ENCODE results near the gene ADAM8.

The ADAM8 gene

DNA sequence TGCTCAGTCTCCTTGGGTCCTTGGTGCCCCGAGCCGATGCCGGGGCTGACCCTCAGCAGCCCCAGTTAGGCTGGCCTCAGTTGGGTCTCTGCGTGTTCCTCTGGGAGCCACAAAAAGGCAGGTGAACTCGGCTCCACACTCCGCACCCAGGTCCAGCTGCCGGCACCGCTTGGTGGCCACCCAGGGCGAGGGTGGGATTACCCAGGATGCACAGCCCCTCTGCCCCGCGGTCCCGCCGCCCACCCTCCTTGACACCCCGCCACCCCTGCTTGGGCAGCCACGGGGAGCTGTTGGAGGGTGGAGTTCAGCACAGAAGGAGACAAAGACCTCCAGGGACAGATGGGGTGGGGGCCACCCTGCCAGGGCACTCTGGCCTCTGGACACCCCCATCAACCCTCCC is 21.3 kb downstream of the ADAM8 start:
- DNase-seq (ENCODE audit: insufficient read length, low spot score) = no peak
- TF ChIP-seq PAX5 (IDR thresholded peaks at IDR 0.05; ENCODE audit: insufficient read depth, low read length, severe bottlenecking) (no peak), POU2F2 (IDR thresholded peaks at IDR 0.05; ENCODE audit: low read depth, low read length) (no peak), SPI1 (IDR thresholded peaks at IDR 0.05; ENCODE audit: low read depth, low read length) (no peak)
- FAIRE-seq = no peak

- FAIRE-seq = no peak
- TF ChIP-seq POLR2A (IDR thresholded peaks at IDR 0.05; ENCODE audit: low read depth, low read length) = no peak
- no peak for TF ChIP-seq TAF1 (IDR thresholded peaks at IDR 0.05; ENCODE audit: low read depth, low read length)
- no peak for TF ChIP-seq POU2F2 (IDR thresholded peaks at IDR 0.05; ENCODE audit: low read depth, low read length)
- TF ChIP-seq POLR2AphosphoS5 (IDR thresholded peaks at IDR 0.05; ENCODE audit: low read depth, low read length) = no peak
- no peak for TF ChIP-seq SPI1 (IDR thresholded peaks at IDR 0.05; ENCODE audit: low read depth, low read length)
- no peak for TF ChIP-seq PAX5 (IDR thresholded peaks at IDR 0.05; ENCODE audit: insufficient read depth, low read length, severe bottlenecking)
- DNase-seq (ENCODE audit: insufficient read length, low spot score) = no peak
These were observed 22.1 kb downstream of the ADAM8 start for GRCh38 chr10:133254421-133255120.

- TF ChIP-seq SPI1 (IDR thresholded peaks at IDR 0.05; ENCODE audit: low read depth, low read length) (no peak), PAX5 (IDR thresholded peaks at IDR 0.05; ENCODE audit: insufficient read depth, low read length, severe bottlenecking) (no peak), TAF1 (IDR thresholded peaks at IDR 0.05; ENCODE audit: low read depth, low read length) (no peak), POLR2A (IDR thresholded peaks at IDR 0.05; ENCODE audit: low read depth, low read length) (no peak), POLR2AphosphoS5 (IDR thresholded peaks at IDR 0.05; ENCODE audit: low read depth, low read length) (no peak), POU2F2 (IDR thresholded peaks at IDR 0.05; ENCODE audit: low read depth, low read length) (no peak)
- no peak for DNase-seq (ENCODE audit: insufficient read length, low spot score)
- no peak for FAIRE-seq
These were observed 23.2 kb downstream of the ADAM8 start for GRCh38 chr10:133253361-133253955.

GRCh38 chr10:133252223-133252552 is 24.5 kb downstream of the ADAM8 start:
- no peak for DNase-seq (ENCODE audit: insufficient read length, low spot score)
- FAIRE-seq = no peak
- TF ChIP-seq POU2F2 (IDR thresholded peaks at IDR 0.05; ENCODE audit: low read depth, low read length) (no peak), TAF1 (IDR thresholded peaks at IDR 0.05; ENCODE audit: low read depth, low read length) (no peak)

DNA sequence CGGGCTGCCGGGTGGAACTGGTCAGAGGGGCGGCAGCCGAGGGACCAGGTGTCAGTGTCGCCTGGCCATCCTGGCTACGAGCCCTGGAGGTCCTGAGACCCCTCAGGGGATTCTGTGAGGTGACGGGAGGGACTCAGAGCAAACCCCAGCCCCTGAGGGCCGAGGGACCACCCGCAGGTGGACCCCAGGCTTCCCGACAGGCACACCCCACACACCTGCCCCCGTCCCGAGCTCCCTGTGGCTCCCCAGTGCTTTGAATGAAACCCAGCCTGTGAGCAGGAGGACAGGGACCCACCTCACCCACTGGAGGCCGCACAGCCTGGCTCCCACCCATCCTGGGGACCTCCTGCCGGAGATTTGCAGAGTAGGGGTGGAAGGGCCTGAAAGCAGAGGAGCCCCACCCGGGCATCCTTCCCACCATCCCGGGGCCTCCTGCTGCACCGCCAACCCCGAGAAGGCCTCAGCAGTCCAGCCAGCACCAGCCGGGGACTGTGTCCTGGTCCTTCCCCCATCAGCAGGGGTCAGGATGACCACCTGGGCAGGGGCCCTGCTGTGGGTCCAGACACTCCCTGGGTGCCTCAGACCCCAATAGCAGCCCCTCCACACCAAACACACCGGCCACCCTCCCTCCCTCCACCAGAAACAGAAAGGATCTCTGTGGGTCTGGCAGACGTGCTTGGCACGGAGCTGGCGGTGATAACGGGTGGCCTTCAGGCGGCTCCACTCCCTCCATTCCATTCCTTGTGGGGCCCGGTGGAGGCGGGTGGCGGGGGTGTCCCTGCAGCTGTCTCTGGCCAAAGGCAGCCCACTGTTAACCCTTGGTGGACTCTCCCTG is 25.1 kb downstream of the ADAM8 start:
- DNase-seq (ENCODE audit: insufficient read length, low spot score) (no peak), FAIRE-seq (no peak)
- TF ChIP-seq TAF1 (IDR thresholded peaks at IDR 0.05; ENCODE audit: low read depth, low read length) (no peak), POLR2AphosphoS5 (IDR thresholded peaks at IDR 0.05; ENCODE audit: low read depth, low read length) (no peak), POU2F2 (IDR thresholded peaks at IDR 0.05; ENCODE audit: low read depth, low read length) (no peak), SPI1 (IDR thresholded peaks at IDR 0.05; ENCODE audit: low read depth, low read length) (no peak), PAX5 (IDR thresholded peaks at IDR 0.05; ENCODE audit: insufficient read depth, low read length, severe bottlenecking) (no peak), POLR2A (IDR thresholded peaks at IDR 0.05; ENCODE audit: low read depth, low read length) (no peak)

DNA sequence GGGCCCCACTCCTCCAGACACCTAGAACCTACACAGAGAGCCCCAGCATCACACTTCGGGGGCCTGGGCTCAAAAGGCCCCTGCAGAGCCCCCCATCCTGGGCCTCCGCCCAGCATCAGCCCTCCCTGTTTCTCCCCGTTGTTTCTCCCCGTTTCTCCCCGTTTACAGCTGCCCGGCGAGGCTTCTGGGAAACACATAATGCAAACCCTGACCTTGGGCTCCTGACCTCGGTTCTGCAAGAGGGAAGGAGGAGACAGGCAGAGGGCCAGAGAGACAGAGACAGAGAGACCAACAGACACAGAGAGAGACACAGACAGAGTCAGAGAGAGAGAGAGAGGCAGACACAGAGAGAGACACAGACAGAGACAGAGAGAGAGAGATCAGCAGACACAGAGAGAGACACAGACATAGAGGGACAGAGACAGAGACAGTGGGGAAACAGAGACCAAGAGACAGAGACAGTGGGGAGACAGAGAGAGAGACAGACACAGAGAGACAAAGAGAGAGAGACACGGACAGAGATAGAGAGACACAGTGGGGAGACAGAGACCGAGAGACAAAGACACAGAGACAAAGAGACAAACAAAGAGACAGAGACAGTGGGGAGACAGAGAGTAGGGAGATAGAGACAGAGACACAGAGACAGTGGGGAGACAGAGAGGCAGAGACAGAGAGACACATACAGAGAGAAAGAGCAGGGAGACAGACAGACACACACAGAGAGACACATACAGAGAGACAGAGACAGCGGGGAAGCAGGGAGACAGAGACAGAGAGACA is 26.5 kb downstream of the ADAM8 start:
- FAIRE-seq (no peak), DNase-seq (ENCODE audit: insufficient read length, low spot score) (no peak)
- TF ChIP-seq TAF1 (IDR thresholded peaks at IDR 0.05; ENCODE audit: low read depth, low read length) (no peak), SPI1 (IDR thresholded peaks at IDR 0.05; ENCODE audit: low read depth, low read length) (no peak), POLR2AphosphoS5 (IDR thresholded peaks at IDR 0.05; ENCODE audit: low read depth, low read length) (no peak), POU2F2 (IDR thresholded peaks at IDR 0.05; ENCODE audit: low read depth, low read length) (no peak), PAX5 (IDR thresholded peaks at IDR 0.05; ENCODE audit: insufficient read depth, low read length, severe bottlenecking) (no peak), POLR2A (IDR thresholded peaks at IDR 0.05; ENCODE audit: low read depth, low read length) (no peak)

- FAIRE-seq = no peak
- TF ChIP-seq SPI1 (IDR thresholded peaks at IDR 0.05; ENCODE audit: low read depth, low read length) = no peak
- TF ChIP-seq POU2F2 (IDR thresholded peaks at IDR 0.05; ENCODE audit: low read depth, low read length) = no peak
- TF ChIP-seq TAF1 (IDR thresholded peaks at IDR 0.05; ENCODE audit: low read depth, low read length) = no peak
- no peak for TF ChIP-seq POLR2A (IDR thresholded peaks at IDR 0.05; ENCODE audit: low read depth, low read length)
- TF ChIP-seq POLR2AphosphoS5 (IDR thresholded peaks at IDR 0.05; ENCODE audit: low read depth, low read length) = no peak
- TF ChIP-seq PAX5 (IDR thresholded peaks at IDR 0.05; ENCODE audit: insufficient read depth, low read length, severe bottlenecking) = no peak
- DNase-seq (ENCODE audit: insufficient read length, low spot score) = no peak
These were observed 27.4 kb downstream of the ADAM8 start for GRCh38 chr10:133249094-133249780.

GRCh38 chr10:133248334-133248715 is 28.3 kb downstream of the ADAM8 start:
- DNase-seq (ENCODE audit: insufficient read length, low spot score) (no peak), FAIRE-seq (no peak)
- TF ChIP-seq PAX5 (IDR thresholded peaks at IDR 0.05; ENCODE audit: insufficient read depth, low read length, severe bottlenecking) (no peak), POU2F2 (IDR thresholded peaks at IDR 0.05; ENCODE audit: low read depth, low read length) (no peak), SPI1 (IDR thresholded peaks at IDR 0.05; ENCODE audit: low read depth, low read length) (no peak), TAF1 (IDR thresholded peaks at IDR 0.05; ENCODE audit: low read depth, low read length) (no peak), POLR2A (IDR thresholded peaks at IDR 0.05; ENCODE audit: low read depth, low read length) (no peak), POLR2AphosphoS5 (IDR thresholded peaks at IDR 0.05; ENCODE audit: low read depth, low read length) (no peak)
